Measurements from ENCODE around the gene BEND5. TPM values are rescaled to one million over a fixed set of nuclear protein-coding genes. Genes with fewer than 3 reads are reported as not detected.

The BEND5 gene
- total RNA-seq, 6 experiments from 2014 or later, result not detected

DNA sequence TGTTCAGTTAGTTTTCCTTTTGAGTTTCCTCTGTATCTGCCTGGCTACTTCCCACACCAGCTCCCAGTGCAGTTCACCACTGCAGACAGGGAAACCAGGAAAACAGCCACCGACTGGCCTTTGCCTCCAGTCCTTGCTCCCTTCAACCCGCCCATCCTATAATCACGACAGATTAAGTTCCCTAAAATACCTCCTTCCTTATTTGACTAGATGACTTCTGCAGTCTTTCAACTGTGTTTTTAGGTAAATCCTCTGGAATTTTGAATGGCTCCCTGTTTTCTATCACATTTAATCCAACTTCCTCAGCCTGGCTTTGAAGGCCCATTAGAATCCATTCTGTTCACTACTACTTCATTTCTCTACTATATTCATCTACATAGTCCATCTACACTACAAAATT is 37.6 kb downstream of the BEND5 start:
- no peaks in the 10 kb centered on the region for H3K36me3 Mint-ChIP-seq (ENCODE audit: low read depth)
- H3K27ac Mint-ChIP-seq, result no peak overlapping the region
- peaks cover 55% of the 10 kb centered on the region for H3K9me3 Mint-ChIP-seq
- no peaks in the 10 kb centered on the region; the same call in 1 of the 2 replicates for H3K27me3 Mint-ChIP-seq (ENCODE audit: insufficient read depth)
- DNase-seq, result no peak
- TF ChIP-seq, protein P1, sequence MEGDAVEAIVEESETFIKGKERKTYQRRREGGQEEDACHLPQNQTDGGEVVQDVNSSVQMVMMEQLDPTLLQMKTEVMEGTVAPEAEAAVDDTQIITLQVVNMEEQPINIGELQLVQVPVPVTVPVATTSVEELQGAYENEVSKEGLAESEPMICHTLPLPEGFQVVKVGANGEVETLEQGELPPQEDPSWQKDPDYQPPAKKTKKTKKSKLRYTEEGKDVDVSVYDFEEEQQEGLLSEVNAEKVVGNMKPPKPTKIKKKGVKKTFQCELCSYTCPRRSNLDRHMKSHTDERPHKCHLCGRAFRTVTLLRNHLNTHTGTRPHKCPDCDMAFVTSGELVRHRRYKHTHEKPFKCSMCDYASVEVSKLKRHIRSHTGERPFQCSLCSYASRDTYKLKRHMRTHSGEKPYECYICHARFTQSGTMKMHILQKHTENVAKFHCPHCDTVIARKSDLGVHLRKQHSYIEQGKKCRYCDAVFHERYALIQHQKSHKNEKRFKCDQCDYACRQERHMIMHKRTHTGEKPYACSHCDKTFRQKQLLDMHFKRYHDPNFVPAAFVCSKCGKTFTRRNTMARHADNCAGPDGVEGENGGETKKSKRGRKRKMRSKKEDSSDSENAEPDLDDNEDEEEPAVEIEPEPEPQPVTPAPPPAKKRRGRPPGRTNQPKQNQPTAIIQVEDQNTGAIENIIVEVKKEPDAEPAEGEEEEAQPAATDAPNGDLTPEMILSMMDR (IDR thresholded peaks at IDR 0.05), result no peak
- no peak overlapping the region for H3K4me3 Mint-ChIP-seq
- H3K4me1 Mint-ChIP-seq (ENCODE audit: low read depth), result no peaks in the 10 kb centered on the region

DNA sequence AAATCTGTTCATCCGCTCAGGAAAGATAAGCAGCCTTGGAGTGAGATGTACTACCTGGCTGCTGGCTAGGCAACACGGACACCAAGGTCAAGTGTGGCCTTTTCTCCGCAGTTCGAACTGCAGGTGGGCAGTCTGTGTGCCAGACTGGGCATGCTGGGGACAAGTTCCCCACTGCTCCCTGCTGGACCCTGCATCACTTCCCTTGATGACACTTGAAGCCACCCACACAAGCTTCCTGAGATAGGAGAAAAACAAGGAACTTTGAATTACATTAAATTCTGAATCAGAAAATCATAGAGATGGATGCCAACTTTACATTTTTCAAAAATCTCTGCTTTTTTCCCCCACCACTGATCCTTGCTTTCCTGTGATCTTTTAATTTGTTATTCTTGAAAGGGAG is 38.3 kb downstream of the BEND5 start:
- no peak for DNase-seq
- H3K4me3 Mint-ChIP-seq, result no peak overlapping the region

DNA sequence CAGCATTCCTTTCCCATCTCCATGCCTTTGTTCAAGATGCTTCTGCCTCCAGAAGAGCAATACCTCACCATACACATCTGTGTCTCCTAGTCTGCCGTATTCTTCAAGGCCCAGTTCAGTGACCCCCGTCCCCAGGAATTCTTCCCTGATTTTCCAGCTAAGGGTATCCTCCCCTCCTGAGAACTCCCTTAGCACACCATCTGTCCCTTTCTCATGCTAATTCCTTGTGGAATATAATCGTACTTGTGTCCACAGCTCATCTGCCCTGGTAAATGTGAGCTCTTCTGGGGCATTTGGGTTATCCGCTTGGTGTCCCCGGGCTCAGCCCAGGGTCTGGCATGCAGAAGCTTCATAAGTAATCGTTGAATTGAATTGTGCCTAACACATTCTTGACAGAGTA is 40.9 kb downstream of the BEND5 start:
- no peak overlapping the region for H3K27ac Mint-ChIP-seq
- TF ChIP-seq, protein P1 (IDR thresholded peaks at IDR 0.05), result no peak
- no peak for DNase-seq
- H3K9me3 Mint-ChIP-seq, result peaks cover 39% of the 10 kb centered on the region
- H3K4me1 Mint-ChIP-seq (ENCODE audit: low read depth), result no peaks in the 10 kb centered on the region
- no peaks in the 10 kb centered on the region; the same call in 1 of the 2 replicates for H3K27me3 Mint-ChIP-seq (ENCODE audit: insufficient read depth)
- no peaks in the 10 kb centered on the region for H3K36me3 Mint-ChIP-seq (ENCODE audit: low read depth)
- no peak overlapping the region for H3K4me3 Mint-ChIP-seq

More for the DNA sequence above, 38.3 kb downstream of the BEND5 start:
- Mint-ChIP-seq H3K27ac (no peak overlapping the region), H3K4me1 (ENCODE audit: low read depth) (no peaks in the 10 kb centered on the region), H3K9me3 (peaks cover 59% of the 10 kb centered on the region), H3K27me3 (ENCODE audit: insufficient read depth) (no peaks in the 10 kb centered on the region; the same call in 1 of the 2 replicates), H3K36me3 (ENCODE audit: low read depth) (no peaks in the 10 kb centered on the region)
- TF ChIP-seq, protein P1 (IDR thresholded peaks at IDR 0.05), result no peak

DNA sequence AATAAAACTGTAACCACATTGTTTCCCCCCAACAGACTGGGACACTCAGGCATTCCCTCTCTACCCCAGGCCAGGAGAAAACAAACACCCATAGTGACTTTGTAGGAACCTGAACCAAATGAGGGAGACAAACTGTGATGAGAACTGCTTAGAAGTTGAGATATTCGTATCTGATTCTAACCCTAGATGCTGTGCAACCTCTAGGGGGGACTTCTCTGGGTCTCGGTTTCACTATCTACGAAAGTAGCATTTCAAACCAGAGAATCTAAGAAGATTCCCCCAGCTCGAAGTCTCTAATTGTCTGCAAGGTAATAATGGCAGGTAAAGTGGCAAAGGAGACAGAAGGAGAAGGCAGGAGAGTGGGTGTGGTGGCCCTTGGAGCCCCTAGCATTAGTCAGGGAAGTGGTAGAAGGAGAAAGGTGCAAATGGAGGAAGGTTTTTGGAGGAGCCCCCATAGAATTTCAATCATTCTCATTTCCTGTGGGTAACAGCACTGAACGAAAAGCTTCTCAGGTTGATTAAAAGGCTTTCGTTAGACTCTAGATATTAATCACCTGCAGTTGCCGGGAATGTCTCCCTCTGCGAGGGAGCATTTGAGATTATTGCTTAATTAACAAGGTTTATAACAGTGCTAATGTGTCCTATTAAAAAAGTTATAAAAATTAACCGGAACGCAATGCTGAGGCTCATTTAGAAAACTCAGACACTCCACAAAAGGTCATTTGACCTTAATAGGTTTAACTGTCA is 46.4 kb downstream of the BEND5 start:
- TF ChIP-seq, protein P1 (IDR thresholded peaks at IDR 0.05), result no peak
- no peak overlapping the region for H3K4me3 Mint-ChIP-seq
- no peak for DNase-seq
- peaks cover 36% of the 10 kb centered on the region for H3K9me3 Mint-ChIP-seq
- H3K27ac Mint-ChIP-seq, result no peak overlapping the region
- H3K4me1 Mint-ChIP-seq (ENCODE audit: low read depth), result no peaks in the 10 kb centered on the region
- H3K36me3 Mint-ChIP-seq (ENCODE audit: low read depth), result no peaks in the 10 kb centered on the region
- no peaks in the 10 kb centered on the region for H3K27me3 Mint-ChIP-seq (ENCODE audit: insufficient read depth)

DNA sequence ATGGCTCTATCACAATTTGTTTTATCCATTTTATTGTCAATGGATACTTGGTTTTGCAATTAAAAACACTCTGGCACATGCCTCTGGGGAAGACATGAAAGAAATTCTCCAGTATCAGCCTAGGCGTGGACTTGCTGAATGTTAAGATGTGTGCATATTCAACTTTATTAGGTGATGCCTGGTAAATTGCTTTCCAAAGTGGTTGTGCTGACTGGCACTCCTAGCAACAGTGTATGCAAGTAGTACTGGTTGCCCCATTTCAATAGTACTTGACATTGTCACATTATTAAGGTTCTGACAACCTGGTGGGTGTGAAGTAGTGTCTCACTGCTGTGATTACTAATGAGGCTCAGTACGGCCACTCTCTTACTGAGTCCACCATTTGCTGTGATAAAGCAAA is 48.1 kb downstream of the BEND5 start:
- Mint-ChIP-seq H3K27me3 (ENCODE audit: insufficient read depth) (no peaks in the 10 kb centered on the region), H3K4me3 (no peak overlapping the region), H3K4me1 (ENCODE audit: low read depth) (no peaks in the 10 kb centered on the region), H3K27ac (no peak overlapping the region), H3K9me3 (peaks cover 30% of the 10 kb centered on the region), H3K36me3 (ENCODE audit: low read depth) (peaks cover 3% of the 10 kb centered on the region; the same call in 1 of the 2 replicates)
- no peak for DNase-seq
- TF ChIP-seq, protein P1 (IDR thresholded peaks at IDR 0.05), result no peak
